Cerebellar nuclear complex (tissue), 1 donor: ENCODE measurements around the gene POLR2M.

Experiments
- DNase-seq, 2 experiments: peaks; one replicate each; lab custom pipeline; 2025; lab: John Stamatoyannopoulos, UW

POLR2M gene

DNA sequence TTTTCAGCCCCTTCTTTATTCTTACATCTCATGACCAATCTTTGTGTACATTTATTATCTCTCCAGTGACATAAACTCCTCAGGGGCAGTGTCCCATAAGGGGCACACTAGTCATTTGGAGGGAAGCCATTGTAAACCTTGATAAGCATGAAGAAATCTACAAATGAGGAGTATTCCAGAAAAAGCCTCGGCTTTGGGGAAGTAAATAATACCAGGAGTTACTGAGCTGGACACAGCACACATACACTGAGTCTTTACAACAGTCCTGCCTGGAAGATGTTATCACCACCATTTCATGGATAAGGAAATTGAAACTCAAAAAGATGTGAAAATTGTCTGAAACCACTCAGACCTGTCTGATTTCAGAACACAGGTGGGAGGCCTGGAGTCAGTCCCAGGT, 15.4 kb upstream of the POLR2M start:
- DNase-seq = no peak

DNA sequence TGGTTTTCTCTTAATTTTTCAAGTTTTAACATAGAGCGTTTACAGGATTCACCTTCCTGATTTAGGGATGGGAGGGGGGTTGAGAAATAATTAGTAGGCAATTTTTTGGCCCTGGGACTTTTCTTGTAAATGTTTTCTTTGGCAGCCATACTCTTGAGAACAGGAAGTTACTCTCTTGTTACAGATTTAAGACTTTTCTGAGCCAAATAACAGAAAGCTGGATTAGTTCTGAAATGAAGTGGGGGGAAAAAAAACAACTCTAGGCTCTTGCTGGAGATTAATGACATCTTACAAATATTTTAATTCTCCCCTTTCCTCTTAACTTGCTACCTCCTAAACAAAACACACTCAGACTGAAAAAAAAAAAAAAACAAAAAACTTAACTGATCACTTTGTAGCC, 13.8 kb upstream of the POLR2M start:
- no peak for DNase-seq

- DNase-seq = no peak
Observed at GRCh38 chr15:57694279-57694678, 12.2 kb upstream of the POLR2M start.

DNA sequence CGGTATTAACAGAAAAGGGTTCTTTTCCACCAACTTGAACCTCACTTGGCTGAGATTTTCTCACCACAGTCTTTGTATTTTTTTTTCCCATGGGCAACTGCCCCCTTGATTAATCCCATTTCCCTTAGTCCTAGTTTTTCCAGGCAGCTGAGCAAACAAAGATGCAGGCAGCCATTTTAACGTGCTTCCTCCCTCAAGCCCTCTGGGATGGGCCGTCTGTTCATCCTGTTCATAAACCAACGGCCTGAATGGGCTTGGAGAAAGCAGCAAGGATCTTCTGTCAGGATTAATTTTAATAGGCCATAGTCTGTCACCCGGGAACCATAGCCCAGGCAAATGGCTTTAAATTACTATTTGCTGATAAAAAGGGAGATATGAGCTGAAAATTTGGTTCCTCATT, 10.4 kb upstream of the POLR2M start:
- no peak for DNase-seq

- DNase-seq = no peak
Observed at GRCh38 chr15:57697588-57697987, 8.9 kb upstream of the POLR2M start.

- DNase-seq = no peak
Observed at GRCh38 chr15:57698243-57698642, 8.3 kb upstream of the POLR2M start.

DNA sequence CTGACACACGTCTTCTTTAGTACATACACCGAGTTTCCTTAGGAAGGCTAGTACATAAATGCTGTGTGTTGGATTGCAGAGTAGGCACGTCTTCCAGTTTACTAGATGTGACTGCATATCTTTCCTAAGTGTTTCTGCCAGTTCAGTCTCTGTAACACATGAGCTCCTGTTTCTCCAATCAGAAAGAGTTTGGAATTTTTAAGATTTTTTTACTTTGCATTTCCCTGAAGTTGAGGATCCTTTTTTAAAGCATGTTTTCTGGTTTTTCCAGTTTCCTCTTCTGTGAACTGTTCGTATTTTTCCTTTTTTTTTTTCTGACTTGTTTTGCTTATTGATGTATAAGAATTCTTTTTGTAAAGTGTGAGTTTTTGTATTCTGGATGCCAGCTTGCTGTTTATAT, 7.5 kb upstream of the POLR2M start:
- no peak for DNase-seq

- no peak for DNase-seq
Observed at GRCh38 chr15:57703387-57703786, 3.1 kb upstream of the POLR2M start.

- no peak for DNase-seq
Observed at GRCh38 chr15:57704441-57704840, 2.1 kb upstream of the POLR2M start.

DNA sequence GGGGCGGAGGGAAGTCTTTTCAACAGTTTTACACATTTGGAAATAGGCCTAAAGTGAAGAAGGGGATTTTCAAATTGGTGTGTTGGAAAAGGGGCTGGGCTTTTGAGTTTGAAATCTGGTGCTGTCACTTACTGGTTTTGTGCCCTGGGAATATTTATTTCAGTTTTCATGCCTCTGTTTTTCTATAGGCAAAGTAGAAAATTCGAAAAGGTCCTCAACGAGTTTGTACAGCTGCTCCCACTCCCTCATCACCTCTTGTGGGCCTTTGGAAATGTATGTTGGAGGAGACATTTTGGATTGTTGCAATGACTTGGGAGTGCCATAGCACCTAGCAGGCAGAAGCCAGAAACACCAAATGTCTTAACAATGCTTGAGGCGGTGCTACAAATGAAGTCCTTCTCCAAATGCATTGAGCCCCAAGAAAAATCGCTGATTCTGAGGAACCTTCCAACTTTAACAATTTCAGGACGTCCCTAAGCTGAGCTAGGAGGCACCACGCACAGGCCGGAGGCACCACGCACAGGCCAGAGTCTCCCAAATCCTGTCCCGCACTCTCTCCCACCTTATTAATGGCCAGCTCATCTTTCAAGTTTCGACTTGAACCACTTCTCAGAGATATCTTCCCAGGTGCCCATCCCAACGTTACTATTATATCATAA, 639 bp upstream of the POLR2M start:
- no peak for DNase-seq

GRCh38 chr15:57708047-57708446, 1.5 kb downstream of the POLR2M start:
- no peak for DNase-seq

GRCh38 chr15:57718309-57718708, 11.8 kb downstream of the POLR2M start:
- DNase-seq = no peak

GRCh38 chr15:57720867-57721266, 14.4 kb downstream of the POLR2M start:
- no peak for DNase-seq

DNA sequence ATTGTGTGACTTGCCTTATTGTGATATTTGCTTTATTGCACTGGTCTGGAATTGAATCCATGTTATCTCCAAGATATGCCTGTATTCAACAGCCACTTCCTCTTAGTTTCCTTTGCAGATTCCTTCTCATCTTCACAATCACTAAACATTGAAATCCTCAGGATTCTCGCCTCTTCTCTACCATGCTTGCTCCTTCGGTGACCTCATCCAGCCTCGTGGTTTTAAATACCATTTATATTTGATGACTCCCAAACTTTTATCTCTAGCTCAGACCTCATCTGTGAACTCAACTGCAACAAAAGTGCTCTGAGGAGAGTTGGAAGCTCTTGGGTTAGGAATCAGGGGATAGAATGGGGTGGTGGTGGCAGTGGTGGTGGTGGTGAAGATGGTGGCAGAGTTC, 19.9 kb downstream of the POLR2M start:
- DNase-seq = no peak

GRCh38 chr15:57727031-57727430, 20.5 kb downstream of the POLR2M start:
- no peak for DNase-seq

- DNase-seq = no peak
Observed at GRCh38 chr15:57728436-57728835, 21.9 kb downstream of the POLR2M start.

DNA sequence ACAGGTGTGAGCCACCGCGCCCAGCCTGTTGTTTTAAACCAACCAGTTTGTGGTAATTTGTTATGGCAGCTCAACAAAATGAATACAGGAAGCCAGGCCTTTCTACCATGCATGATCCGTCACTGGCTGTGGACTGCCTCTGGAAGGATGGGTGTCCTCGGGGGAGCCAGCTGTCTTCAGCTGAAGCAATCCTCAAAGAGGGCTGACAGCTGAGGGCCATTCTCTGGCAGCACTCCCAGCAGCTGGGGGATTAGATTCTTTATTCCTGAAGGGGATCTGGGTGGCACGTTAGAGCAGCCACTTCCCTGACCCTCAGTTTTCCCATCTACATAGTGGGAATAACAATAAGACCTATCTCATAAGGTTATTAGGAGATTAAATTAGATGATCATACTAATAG, 24.4 kb downstream of the POLR2M start:
- no peak for DNase-seq

DNA sequence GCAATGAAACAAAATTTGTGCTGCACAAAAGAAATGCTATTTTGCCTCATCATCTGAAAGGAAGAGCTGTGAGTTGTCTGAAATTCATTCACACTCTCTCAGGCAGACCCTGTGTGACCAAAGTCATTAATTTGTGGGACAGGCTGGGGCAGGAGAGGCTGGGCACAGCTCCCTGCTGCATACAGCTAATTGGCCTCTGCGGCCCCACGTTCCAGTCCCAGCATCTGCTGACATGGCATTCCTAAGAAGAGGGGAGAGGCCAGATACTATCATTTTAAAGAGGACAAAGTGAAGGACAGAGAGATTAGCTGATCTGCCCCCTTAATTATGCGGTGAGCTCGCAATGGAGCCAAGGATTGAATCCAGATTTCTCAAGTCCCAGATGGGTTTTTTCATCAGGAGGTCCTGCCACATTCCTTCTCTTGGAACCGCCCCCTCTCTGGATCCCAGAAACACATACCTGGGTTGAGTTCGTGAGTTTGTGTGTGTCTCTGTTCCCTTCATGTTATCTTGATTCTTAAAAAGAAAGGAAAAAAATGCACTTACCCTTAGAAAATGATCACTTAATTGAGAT, 25.1 kb downstream of the POLR2M start:
- no peak for DNase-seq

- no peak for DNase-seq
Observed at GRCh38 chr15:57732526-57733331, 26.2 kb downstream of the POLR2M start.

DNA sequence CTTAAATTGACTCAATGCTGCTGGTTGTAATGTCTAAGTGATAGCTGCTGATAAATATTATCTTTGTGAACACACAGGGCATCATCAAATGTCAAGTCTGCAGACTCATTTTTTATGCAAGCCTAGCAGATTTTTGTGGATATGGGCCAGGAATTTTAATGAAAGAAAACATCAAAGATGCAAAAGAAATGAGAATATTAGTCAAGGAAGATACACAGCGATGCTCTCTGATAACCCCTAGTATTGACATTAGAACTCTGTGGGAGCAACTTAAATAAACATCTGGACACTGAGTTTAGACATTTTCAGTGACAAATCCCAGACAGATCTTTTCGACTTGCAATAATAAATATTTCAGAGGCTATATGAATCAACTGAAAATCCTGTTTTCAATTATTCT, 28.3 kb downstream of the POLR2M start:
- DNase-seq = no peak

- no peak for DNase-seq
Observed at GRCh38 chr15:57735431-57735830, 28.9 kb downstream of the POLR2M start.

DNA sequence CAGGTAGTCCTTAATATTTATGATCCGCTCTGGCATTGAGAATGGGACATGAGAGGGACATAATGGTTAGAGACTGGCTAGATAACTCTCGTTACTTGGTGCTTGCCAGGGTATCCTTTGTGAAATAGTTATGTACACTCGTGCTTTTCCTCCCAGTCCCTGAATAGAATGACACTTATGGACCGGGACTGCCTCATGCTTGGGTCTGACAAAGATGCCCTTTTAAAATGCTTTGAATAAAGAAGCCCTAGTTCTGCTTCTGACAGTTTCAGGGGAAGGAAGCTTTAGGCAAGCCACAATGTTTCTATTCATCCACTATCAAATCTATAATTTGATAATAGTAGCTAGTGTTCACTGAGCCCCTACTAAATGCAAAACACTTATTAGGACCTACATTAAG, 29.4 kb downstream of the POLR2M start:
- DNase-seq = no peak

DNA sequence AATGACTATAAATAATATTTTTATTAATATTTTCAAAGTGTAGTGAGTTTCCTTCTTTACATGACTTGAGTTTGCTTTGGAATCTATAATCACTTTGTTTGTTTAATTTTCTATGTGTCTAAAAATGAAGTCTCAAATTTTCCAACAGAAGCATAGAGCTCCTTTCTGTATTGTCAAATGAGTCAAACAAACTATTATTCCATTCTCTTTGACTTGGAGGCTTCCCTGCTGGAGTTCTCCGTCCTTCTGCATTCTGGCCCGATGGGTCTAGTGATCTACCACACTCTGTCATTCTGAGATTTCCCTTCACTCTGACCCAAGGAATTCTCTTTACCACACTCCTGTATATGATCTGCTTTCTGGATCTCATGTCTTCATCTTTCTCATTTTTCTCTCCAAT, 30.1 kb downstream of the POLR2M start:
- no peak for DNase-seq
